Measurements from ENCODE around the gene HMCN1.

The HMCN1 gene

DNA sequence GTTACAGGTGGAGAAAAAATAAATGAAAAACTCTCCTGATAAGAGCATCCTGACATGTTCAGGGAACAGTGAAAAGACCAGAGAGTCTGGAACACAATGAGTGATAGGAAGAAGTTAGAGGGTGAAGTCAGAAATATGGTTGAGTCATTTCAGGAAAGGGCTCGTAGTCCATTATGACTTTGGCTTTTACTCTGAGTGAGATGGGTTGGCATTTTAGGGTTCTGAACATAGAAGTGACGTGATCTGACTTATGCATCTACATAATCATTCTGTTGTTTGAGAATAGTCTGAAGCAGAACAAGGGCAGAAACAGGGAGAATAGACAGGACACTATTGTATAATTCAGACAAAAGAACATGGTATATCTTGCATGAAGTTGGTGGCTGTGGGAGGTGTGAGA, 5.8 kb downstream of the HMCN1 start:
- TF ChIP-seq, protein P1, sequence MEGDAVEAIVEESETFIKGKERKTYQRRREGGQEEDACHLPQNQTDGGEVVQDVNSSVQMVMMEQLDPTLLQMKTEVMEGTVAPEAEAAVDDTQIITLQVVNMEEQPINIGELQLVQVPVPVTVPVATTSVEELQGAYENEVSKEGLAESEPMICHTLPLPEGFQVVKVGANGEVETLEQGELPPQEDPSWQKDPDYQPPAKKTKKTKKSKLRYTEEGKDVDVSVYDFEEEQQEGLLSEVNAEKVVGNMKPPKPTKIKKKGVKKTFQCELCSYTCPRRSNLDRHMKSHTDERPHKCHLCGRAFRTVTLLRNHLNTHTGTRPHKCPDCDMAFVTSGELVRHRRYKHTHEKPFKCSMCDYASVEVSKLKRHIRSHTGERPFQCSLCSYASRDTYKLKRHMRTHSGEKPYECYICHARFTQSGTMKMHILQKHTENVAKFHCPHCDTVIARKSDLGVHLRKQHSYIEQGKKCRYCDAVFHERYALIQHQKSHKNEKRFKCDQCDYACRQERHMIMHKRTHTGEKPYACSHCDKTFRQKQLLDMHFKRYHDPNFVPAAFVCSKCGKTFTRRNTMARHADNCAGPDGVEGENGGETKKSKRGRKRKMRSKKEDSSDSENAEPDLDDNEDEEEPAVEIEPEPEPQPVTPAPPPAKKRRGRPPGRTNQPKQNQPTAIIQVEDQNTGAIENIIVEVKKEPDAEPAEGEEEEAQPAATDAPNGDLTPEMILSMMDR (conservative IDR thresholded peaks at IDR 0.05; ENCODE audit: low read length) = no peak
- no peak for DNase-seq (ENCODE audit: low read depth)
- H3K4me3 ChIP-seq (ENCODE audit: low read length) = no peak overlapping the region

DNA sequence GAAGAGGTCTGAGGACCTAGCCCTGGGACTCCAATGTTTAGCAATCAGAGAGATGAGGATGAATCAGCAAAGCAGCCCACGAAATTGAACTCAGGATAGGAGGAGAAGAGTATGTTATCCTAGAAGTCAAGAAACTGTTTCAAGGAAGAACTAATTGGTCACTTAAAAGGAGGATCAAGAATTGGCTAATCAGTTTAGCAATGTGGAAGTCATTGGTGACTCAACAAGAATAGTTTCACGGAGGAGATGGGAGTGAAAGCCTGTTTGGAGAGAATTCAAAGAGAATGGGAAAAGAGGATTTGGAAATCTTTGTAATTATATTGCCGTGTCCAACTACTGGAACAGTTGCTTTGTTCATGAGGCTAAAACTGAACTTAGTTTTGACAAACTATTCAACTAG, 7.4 kb downstream of the HMCN1 start:
- no peak overlapping the region for H3K4me3 ChIP-seq (ENCODE audit: low read length)
- TF ChIP-seq, protein P1 (conservative IDR thresholded peaks at IDR 0.05; ENCODE audit: low read length) = no peak
- DNase-seq (ENCODE audit: low read depth) = peak; percentile 88

GRCh38 chr1:185742403-185742802, 8.2 kb downstream of the HMCN1 start:
- no peak for DNase-seq (ENCODE audit: low read depth)
- H3K4me3 ChIP-seq (ENCODE audit: low read length) = no peak overlapping the region
- TF ChIP-seq, protein P1 (conservative IDR thresholded peaks at IDR 0.05; ENCODE audit: low read length) = no peak

DNA sequence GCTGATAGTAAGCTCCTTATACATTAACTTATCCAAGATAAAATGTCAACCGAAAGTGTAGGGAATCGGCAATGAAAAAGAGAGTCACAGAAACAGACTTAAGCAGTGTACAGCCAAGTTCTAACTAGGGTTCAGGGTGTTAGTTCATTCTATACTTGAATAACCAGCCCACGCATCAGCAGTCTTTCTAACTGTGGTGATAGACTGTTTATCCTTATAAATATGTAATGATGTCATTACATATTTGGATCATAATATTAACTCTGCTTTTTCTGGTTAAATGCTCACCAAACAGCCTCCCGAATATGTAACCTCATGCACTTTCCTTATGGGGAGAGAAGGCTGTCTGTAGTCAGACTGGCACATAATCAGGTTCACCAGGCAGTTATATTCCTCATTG, 11.0 kb downstream of the HMCN1 start:
- H3K4me3 ChIP-seq (ENCODE audit: low read length) = no peak overlapping the region
- no peak for DNase-seq (ENCODE audit: low read depth)
- TF ChIP-seq, protein P1 (conservative IDR thresholded peaks at IDR 0.05; ENCODE audit: low read length) = no peak

- no peak overlapping the region for H3K4me3 ChIP-seq (ENCODE audit: low read length)
- no peak for DNase-seq (ENCODE audit: low read depth)
- TF ChIP-seq, protein P1 (conservative IDR thresholded peaks at IDR 0.05; ENCODE audit: low read length) = no peak
Observed at GRCh38 chr1:185759061-185759460, 24.9 kb downstream of the HMCN1 start.

- DNase-seq (ENCODE audit: low read depth) = no peak
Observed at GRCh38 chr1:185761841-185762240, 27.6 kb downstream of the HMCN1 start.

GRCh38 chr1:185767508-185768120, 33.4 kb downstream of the HMCN1 start:
- DNase-seq (ENCODE audit: low read depth) = no peak
- TF ChIP-seq, protein P1 (conservative IDR thresholded peaks at IDR 0.05; ENCODE audit: low read length) = no peak
- H3K4me3 ChIP-seq (ENCODE audit: low read length) = no peak overlapping the region

More at GRCh38 chr1:185761841-185762240, 27.6 kb downstream of the HMCN1 start:
- H3K4me3 ChIP-seq (ENCODE audit: low read length) = no peak overlapping the region
- TF ChIP-seq, protein P1 (conservative IDR thresholded peaks at IDR 0.05; ENCODE audit: low read length) = no peak
